Activated T-cell treated with anti-CD3 and anti-CD28 coated beads for 48 hours (primary cell): ENCODE measurements around the gene FOXO1.
A peak's percentile ranks its signal among the peaks of the same experiment; 100 is the strongest.

Experiments used
- DNase-seq: peaks from one replicate; pipeline ENCODE4 v3.0.0-alpha.2; 2020; ENCODE audit warnings: low read depth

Gene FOXO1

GRCh38 chr13:40604135-40604534 is 62.3 kb downstream of the FOXO1 start:
- DNase-seq = no peak

GRCh38 chr13:40600149-40600751 is 66.2 kb downstream of the FOXO1 start:
- DNase-seq = peak; percentile 43

GRCh38 chr13:40599747-40600146 is 66.7 kb downstream of the FOXO1 start:
- DNase-seq = no peak

GRCh38 chr13:40599124-40599523 is 67.3 kb downstream of the FOXO1 start:
- no peak for DNase-seq

GRCh38 chr13:40598569-40598968 is 67.9 kb downstream of the FOXO1 start:
- DNase-seq = no peak

- DNase-seq = no peak
Observed at GRCh38 chr13:40597735-40598365, 68.6 kb downstream of the FOXO1 start.

- no peak for DNase-seq
Observed at GRCh38 chr13:40596484-40596883, 70.0 kb downstream of the FOXO1 start.

GRCh38 chr13:40595693-40596092 is 70.7 kb downstream of the FOXO1 start:
- DNase-seq = no peak

GRCh38 chr13:40592035-40592434 is 74.4 kb downstream of the FOXO1 start:
- DNase-seq = no peak

GRCh38 chr13:40591091-40591490 is 75.3 kb downstream of the FOXO1 start:
- DNase-seq = no peak

- no peak for DNase-seq
Observed at GRCh38 chr13:40590112-40590862, 76.2 kb downstream of the FOXO1 start.

- no peak for DNase-seq
Observed at GRCh38 chr13:40589285-40590109, 76.9 kb downstream of the FOXO1 start.

GRCh38 chr13:40588101-40588500 is 78.3 kb downstream of the FOXO1 start:
- DNase-seq = no peak

- DNase-seq = no peak
Observed at GRCh38 chr13:40586886-40587565, 79.4 kb downstream of the FOXO1 start.

- DNase-seq = no peak
Observed at GRCh38 chr13:40585911-40586471, 80.5 kb downstream of the FOXO1 start.

GRCh38 chr13:40583738-40584137 is 82.7 kb downstream of the FOXO1 start:
- DNase-seq = no peak

- no peak for DNase-seq
Observed at GRCh38 chr13:40582531-40582930, 83.9 kb downstream of the FOXO1 start.

GRCh38 chr13:40581277-40581579 is 85.2 kb downstream of the FOXO1 start:
- DNase-seq = no peak

- DNase-seq = no peak
Observed at GRCh38 chr13:40580566-40581276, 85.7 kb downstream of the FOXO1 start.

- no peak for DNase-seq
Observed at GRCh38 chr13:40579535-40579934, 86.9 kb downstream of the FOXO1 start.

- DNase-seq = no peak
Observed at GRCh38 chr13:40578055-40578454, 88.4 kb downstream of the FOXO1 start.
